Raji (cell line): Measurements from ENCODE around the gene KLHL3.

Source experiments
- POLR2A ChIP-seq: IDR thresholded peaks from 2 replicates; pipeline ENCODE4 v1.6.1; 2011; ENCODE audit warnings: low read depth, low read length, control low read depth; ENCODE audit not compliant: insufficient read depth

KLHL3 gene

GRCh38 chr5:137668637-137669036 lies 67.3 kb downstream of the KLHL3 start:
- no peak for TF ChIP-seq POLR2A

- TF ChIP-seq POLR2A = no peak
Observed at GRCh38 chr5:137667341-137667740, 68.5 kb downstream of the KLHL3 start.

- no peak for TF ChIP-seq POLR2A
Observed at GRCh38 chr5:137666901-137667300, 69.0 kb downstream of the KLHL3 start.

- TF ChIP-seq POLR2A = no peak
Observed at GRCh38 chr5:137666461-137666850, 69.4 kb downstream of the KLHL3 start.

GRCh38 chr5:137665678-137666460 lies 70.0 kb downstream of the KLHL3 start:
- TF ChIP-seq POLR2A = no peak

- TF ChIP-seq POLR2A = no peak
Observed at GRCh38 chr5:137660349-137660817, 75.5 kb downstream of the KLHL3 start.

- no peak for TF ChIP-seq POLR2A
Observed at GRCh38 chr5:137659209-137659608, 76.7 kb downstream of the KLHL3 start.

GRCh38 chr5:137658324-137658723 lies 77.6 kb downstream of the KLHL3 start:
- no peak for TF ChIP-seq POLR2A

GRCh38 chr5:137657073-137657472 lies 78.8 kb downstream of the KLHL3 start:
- TF ChIP-seq POLR2A = no peak

GRCh38 chr5:137656558-137656957 lies 79.3 kb downstream of the KLHL3 start:
- no peak for TF ChIP-seq POLR2A

GRCh38 chr5:137651022-137651421 lies 84.9 kb downstream of the KLHL3 start:
- TF ChIP-seq POLR2A = no peak

- no peak for TF ChIP-seq POLR2A
Observed at GRCh38 chr5:137649228-137649935, 86.5 kb downstream of the KLHL3 start.

GRCh38 chr5:137648361-137648760 lies 87.5 kb downstream of the KLHL3 start:
- no peak for TF ChIP-seq POLR2A

GRCh38 chr5:137647401-137647800 lies 88.5 kb downstream of the KLHL3 start:
- no peak for TF ChIP-seq POLR2A

GRCh38 chr5:137646761-137647160 lies 89.1 kb downstream of the KLHL3 start:
- TF ChIP-seq POLR2A = no peak

GRCh38 chr5:137642091-137642490 lies 93.8 kb downstream of the KLHL3 start:
- TF ChIP-seq POLR2A = no peak
